T47D (cell line): ENCODE results near the gene RET.

Experiments used
- DNase-seq, 2 experiments: peaks; one replicate each; pipeline versions ENCODE4 v3.0.0 to v3.0.0-alpha.2; 2011 to 2012; ENCODE audit warnings: low read depth in 1 of 2, low spot score in 1 of 2
- JUND ChIP-seq: IDR thresholded peaks from 2 replicates; pipeline ENCODE4 v1.6.1; 2012; ENCODE audit warnings: low read depth
- in situ Hi-C: cut with HindIII; loops from 2 replicates; pipeline ENCODE4 v1.10.0; 2016; ENCODE audit warnings: low sequenced_read_pairs, low pct_unique_long_range_greater_than_20kb

The RET gene

DNA sequence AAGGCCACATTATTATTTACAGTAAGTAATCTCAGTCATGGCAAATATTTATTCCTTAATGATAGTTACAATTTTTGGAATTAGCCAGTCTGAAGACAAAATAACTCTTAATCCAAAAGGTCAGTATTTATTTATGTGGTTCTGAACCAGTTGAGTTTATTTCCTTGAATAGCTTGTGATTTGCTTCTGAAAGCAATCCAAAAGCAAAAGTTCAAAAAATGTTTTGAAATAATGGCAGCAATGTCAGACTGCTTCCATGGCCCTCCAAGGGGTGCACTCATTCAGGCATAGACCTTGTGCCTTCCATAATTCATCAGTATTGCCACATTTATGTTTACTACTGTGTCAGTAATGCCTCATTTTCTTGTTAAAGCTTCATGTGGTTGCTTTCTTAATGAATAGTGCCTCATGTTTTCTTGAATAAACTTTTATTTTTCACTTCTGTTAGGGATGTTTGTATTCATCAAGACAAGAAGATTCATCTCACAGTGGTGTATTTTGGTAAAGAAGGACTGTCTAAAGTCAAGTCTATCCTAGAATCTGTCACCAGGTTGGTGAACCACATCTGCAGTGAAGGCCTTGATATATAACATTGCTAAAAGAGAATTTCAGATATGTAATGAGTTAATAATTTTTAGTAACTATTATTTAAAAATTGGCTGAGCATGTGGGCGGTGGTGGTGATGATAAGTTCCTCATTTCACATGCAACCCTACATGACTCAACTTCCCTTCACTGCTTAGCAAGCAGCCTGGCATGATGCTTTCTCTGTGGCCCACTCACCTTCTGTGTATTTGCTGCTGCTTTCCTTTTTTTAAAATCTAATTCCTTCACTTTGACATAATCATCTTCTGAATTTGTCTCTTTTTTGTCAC, 83.4 kb downstream of the RET start:
- TF ChIP-seq JUND = no peak
- in situ Hi-C loops = no loop called here
- no peak for DNase-seq

DNA sequence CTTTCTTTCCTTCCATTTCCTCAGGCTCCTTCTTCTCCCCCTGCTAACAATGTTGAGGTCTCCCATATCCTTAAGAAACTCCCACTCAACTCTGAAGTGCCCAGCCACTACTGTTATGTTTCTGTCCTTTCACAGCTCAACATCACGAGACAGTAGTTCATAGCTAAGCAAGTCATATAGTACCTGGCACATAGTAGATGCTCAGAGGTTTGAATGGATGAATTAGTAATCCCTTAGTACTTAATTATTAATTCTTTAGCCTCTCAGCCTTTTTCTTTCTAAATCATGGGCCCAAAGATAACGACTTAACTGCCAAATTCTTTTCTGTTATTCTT, 84.0 kb downstream of the RET start:
- in situ Hi-C loops = no loop called here
- TF ChIP-seq JUND = no peak
- DNase-seq = no peak

DNA sequence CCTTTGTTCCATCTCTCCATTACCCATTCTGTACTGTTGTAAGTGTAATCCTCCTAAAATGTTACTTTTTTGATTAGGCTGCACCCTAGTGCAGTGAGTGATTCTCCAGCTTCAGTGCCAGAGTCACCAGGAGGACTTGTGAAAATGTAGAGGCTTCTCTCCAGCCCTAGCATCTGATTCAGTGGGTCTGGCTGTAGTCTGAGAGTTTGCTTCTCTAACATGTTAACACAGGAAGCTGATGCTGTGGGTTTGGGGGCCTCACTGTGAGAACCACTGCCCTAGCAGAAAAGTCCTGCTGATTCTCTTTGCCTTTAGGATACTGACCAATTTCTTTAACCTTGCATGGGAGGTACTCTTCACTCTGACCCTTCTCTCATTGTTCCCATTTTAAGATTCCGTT, 85.7 kb downstream of the RET start:
- no peak for DNase-seq
- in situ Hi-C loops = no loop called here
- no peak for TF ChIP-seq JUND

DNA sequence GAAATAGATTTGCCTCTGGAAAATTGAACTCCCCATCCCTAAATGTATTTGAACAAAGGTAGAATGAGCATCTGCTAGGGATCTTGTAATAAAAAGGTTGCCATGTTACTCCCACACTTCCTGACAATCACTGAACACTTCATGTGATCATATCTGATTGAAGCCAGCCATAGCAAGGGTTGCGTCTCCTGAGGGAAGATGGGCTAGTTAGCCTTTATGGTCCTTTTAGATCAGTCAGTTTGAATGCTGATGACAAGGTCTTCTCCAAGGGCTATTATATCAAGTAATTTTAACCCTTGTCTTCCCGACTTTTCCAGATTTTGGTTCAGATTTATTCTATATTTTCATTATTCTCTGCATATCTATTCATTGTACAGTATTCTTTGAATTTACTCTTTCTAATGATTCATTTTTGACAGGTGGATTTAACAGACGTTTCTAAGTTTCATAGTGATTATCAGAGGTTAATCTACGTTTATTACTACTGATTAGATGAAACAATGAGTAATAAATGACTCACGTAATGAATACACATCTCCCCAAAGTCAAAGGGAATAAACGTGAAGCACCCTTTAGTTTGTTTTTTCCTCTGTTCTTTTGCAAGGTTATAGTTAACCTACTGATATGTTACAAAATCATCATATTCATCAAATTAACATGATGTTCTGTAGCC, 89.5 kb downstream of the RET start:
- in situ Hi-C loops = no loop called here
- TF ChIP-seq JUND = no peak
- DNase-seq = no peak

DNA sequence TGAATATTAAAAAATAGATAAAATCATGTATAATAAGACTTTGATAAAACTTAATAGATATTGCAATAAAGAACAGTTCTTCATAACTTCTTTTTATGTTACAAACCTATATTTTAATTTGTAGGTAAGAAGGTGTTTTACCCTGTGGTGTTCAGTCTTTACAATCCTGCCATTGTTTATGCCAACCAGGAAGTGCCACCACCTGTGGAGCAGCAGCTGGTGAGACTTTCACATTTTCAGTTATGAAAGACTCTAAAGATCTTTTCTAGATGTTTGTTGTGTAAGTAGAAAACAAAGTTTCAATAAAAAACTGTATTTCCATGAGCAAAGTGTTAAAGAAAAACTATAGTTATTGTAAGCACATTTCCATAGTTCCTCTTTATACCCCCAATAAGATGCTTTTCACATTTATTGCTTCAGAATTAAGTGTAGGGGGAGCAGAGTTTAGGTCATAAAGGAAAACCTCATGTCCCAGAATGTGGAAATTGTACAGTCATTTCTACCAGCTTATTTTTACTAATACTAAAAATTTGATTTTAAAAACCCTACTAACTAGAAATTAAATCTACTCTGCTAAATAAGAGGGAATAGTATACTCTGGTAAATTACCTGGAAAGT, 90.1 kb downstream of the RET start:
- no peak for TF ChIP-seq JUND
- in situ Hi-C loops = no loop called here
- no peak for DNase-seq

DNA sequence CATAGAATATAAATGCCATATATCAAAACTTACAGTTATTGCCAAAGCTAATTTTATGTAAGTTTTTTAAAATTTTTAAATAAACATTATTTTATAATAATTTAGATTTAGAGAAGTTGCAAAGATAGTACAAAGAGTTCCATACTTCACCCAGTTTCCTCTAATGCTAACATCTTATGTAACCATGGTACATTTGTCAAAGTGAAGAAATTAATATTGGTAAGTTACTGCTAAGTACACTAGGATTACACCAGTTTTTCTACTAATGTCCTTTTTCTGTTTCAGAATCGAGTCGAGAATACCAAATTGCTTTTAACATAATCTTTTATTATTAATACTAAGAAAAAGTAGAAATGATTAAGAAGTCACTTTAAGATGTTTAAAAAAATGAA, 90.6 kb downstream of the RET start:
- in situ Hi-C loops = no loop called here
- no peak for TF ChIP-seq JUND
- no peak for DNase-seq

DNA sequence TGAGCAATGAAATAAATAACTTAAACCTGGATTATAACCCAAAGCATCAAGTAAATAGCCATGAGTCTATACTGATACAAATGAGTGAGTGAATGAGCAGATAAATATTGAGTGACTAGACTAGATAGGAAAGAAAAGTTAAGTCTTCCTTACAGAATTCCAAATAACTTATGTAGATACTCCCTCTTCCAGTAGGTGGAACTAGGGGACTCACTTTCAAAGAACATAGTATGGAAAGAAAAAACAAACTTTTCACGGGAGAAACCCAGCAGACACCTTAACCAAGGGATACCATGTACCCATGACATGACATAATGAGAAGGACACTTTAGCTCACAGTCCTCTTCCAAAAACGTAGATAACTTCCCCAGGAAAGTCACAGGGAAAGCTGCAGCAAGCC, 93.6 kb downstream of the RET start:
- DNase-seq = peak in 1 of 2 experiments; percentile 57

DNA sequence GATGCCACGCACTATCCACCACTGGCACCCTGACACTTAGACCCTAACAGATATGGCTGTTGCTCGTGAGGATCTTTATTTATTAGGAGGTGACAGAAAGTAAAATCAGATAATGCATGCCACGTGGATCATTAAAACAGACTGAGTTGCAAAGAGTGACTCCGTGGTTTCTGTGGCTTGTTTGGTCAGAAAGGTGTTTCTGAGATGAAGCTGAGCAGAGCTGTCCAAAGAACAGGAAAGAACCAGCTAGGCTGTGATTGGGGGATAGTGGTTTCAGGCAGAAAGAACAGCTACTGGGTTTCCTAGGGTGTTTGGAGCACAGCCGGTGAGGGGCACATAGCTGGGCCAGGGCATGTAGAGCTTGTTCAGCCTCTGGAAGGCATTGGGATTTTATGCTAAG, 95.8 kb downstream of the RET start:
- DNase-seq = no peak
- in situ Hi-C loops = no loop called here
- no peak for TF ChIP-seq JUND

More for the DNA sequence above, 93.6 kb downstream of the RET start:
- TF ChIP-seq JUND = no peak
- in situ Hi-C loops = no loop called here

DNA sequence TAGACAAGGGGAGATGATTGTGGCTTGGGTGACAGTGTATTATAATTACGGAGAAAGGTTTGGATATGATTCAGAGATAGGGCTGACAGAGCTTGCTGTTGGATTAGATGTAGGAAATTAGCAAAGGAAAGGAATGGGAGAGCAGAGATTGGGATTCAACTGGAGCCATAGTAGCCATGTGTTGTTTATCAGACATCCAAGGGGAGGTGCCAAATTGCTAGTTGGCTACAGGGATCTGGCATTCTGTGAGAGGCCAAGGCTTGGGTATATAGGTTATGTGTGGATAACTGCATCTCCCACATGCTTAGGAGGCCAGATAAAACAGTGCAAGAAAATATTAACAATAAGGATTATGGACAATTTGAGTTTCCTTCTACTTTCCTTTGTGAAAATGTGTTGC, 96.3 kb downstream of the RET start:
- TF ChIP-seq JUND = no peak
- in situ Hi-C loops = no loop called here

DNA sequence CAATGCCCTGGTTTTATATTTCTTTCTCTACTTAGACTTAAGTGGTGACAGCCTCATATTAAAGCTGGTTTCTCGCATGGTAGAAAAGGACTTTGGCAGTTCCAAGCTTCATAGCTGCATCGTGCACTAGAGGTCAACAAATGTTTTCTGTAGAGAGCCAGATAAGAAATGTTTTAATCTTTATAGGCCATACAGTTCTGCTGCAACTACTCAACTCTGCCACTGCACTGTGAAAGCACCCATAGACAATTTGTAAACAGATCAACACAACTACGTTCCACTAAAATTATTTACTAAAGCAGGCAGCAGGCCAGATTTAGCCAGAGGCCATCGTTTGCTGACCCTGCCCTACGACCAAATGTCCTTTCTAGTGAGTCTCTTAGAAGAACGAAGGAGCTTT, 98.1 kb downstream of the RET start:
- in situ Hi-C loops = no loop called here
- TF ChIP-seq JUND = no peak
- DNase-seq = no peak

More for the DNA sequence above, 96.3 kb downstream of the RET start:
- DNase-seq = no peak

DNA sequence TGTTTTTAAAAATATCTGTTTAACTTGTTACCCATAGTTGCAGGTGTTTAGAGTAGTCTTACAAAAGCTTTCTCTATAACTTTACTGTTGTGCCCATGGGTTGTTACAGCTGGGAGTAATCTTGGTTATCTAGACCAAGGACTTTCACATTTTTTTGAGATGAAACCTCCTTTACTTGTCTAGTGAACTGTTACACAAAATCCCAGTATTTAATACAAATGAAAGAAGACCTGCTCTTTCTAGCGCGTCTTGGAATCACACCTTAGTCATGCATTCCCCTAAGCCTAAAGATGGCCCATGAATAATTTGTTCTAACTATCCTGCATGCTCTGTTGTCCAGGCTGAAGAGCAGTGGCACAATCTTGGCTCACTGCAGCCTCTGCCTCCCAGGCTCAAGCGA, 99.4 kb downstream of the RET start:
- in situ Hi-C loops = no loop called here
- TF ChIP-seq JUND = no peak
- no peak for DNase-seq

DNA sequence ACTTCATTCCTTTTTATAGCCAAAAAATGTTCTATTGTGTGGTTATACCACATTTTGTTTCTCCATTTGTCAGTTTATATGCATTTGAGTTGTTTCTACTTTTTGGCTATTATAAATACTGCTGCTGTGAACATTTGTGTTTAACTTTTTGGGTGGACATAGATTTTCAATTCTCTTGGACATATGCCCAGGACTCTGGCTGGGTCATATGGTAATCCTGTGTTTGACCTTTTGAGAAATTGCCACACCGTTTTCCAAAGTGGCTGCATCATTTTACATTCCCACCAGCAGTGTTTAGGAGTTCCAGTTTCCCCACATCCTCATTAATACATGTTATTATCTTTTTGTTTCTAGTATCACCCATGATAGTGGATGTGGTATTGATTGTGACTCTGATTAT, 100.7 kb downstream of the RET start:
- TF ChIP-seq JUND = no peak
- no peak for DNase-seq
- in situ Hi-C loops = no loop called here
